ENCODE data around the gene SIPA1.

SIPA1 gene

DNA sequence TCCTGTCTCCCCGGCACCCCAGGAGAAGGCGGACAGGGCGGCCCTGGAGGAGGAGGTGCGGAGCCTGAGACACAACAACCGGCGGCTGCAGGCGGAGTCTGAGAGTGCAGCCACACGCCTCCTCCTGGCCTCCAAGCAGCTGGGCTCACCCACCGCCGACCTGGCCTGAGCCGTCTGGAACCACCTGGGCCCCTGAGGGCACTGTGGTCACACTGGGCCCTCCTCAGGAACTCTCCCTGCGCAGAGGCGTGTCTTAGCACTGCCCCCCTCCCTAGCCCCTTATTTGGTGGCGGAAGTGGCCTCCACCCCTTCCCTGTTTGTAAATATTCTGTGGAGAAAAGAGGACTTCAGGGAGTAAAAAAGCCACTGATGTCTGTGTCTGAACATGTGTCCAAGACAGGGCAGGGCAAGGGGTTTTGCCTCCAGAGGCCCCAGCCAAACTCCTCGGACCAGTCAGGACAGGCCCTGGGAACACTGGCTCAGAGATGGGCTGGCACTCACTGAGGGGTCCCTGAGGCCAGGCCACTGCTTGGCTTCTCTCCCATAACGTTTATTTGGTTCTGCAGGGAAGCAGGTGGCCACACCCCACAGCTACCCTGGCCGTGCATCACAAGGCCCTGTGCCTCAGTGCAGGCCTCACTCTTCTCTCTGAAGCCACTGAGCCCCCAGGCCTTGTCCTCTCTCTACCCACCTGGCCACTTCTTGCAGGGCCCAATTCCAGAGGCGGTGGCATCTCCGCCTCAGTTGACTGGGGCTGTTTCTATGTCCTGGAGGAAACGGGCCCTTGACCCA lies 12.8 kb downstream of the SIPA1 start:
- no peak for DNase-seq (ENCODE audit: low read depth)
- no peak overlapping the region for H3K4me3 ChIP-seq (ENCODE audit: low read depth, low read length)

DNA sequence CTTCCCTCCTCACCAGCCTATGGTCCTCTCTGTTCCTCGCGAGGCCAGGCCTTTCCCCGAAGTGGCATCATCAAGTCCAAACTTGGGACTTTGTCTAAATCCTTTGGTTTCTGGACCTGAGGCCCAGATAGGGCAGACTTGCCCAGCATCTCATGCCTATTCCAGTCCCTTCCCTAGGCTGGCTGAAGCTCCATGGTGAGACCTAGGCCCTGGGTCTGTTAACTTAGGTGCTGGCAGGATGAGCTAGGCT lies 13.4 kb downstream of the SIPA1 start:
- H3K4me3 ChIP-seq (ENCODE audit: low read depth, low read length) = no peak overlapping the region
- no peak for DNase-seq (ENCODE audit: low read depth)
- TF ChIP-seq, protein P1, sequence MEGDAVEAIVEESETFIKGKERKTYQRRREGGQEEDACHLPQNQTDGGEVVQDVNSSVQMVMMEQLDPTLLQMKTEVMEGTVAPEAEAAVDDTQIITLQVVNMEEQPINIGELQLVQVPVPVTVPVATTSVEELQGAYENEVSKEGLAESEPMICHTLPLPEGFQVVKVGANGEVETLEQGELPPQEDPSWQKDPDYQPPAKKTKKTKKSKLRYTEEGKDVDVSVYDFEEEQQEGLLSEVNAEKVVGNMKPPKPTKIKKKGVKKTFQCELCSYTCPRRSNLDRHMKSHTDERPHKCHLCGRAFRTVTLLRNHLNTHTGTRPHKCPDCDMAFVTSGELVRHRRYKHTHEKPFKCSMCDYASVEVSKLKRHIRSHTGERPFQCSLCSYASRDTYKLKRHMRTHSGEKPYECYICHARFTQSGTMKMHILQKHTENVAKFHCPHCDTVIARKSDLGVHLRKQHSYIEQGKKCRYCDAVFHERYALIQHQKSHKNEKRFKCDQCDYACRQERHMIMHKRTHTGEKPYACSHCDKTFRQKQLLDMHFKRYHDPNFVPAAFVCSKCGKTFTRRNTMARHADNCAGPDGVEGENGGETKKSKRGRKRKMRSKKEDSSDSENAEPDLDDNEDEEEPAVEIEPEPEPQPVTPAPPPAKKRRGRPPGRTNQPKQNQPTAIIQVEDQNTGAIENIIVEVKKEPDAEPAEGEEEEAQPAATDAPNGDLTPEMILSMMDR (IDR thresholded peaks at IDR 0.05; ENCODE audit: control insufficient read depth, extremely low read depth, insufficient read depth) = no peak

More for the DNA sequence above, 12.8 kb downstream of the SIPA1 start:
- TF ChIP-seq, protein P1 (IDR thresholded peaks at IDR 0.05; ENCODE audit: control insufficient read depth, extremely low read depth, insufficient read depth) = no peak

DNA sequence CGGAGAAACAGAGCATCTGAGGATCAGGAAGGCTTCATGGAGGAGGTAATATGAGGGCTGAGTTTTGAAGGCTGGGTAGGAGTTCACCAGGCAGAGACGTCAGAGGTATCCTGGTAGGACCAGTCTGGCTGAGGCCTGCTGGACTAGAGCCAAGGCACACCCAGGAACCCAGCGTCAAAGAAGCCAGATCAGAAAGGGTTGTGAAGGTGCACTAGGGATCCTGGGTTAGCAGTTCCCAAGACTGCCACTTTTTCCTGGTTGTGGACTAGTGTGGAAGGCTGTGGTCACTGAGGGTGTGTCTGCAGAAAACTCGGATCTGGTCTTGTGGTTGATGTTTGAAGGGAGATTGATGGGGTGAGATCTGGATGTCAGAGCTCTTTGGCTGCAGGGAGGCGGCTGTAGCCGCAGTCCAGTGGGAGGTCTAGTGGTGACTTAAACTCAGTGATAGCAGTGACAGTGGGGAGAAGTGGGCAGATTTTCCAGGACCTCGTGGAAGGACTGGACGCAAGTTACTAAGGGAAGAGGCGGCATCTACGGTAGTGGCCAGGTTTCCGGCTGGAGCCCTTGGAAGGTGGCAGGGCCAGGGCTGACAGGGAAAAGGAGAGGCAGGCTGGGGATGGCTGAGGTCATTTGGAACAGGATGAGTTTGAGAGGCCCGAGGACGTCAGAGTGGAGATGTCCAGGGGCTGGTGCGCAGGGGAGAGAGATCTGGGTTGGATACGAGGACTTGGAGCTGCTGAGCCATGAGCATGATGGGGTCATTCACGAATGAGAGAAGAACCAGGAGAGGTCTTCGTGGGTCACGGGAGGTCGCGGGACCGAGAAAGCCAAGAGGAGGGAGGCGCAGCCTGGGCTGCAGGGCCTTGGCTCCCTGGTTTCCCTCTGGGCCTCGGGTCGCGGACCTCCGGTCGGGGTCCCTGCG lies 13.9 kb downstream of the SIPA1 start:
- H3K4me3 ChIP-seq (ENCODE audit: low read depth, low read length) = peak overlapping the region; percentile 52
- DNase-seq (ENCODE audit: low read depth) = peak; percentile 83
- TF ChIP-seq, protein P1 (IDR thresholded peaks at IDR 0.05; ENCODE audit: control insufficient read depth, extremely low read depth, insufficient read depth) = no peak

DNA sequence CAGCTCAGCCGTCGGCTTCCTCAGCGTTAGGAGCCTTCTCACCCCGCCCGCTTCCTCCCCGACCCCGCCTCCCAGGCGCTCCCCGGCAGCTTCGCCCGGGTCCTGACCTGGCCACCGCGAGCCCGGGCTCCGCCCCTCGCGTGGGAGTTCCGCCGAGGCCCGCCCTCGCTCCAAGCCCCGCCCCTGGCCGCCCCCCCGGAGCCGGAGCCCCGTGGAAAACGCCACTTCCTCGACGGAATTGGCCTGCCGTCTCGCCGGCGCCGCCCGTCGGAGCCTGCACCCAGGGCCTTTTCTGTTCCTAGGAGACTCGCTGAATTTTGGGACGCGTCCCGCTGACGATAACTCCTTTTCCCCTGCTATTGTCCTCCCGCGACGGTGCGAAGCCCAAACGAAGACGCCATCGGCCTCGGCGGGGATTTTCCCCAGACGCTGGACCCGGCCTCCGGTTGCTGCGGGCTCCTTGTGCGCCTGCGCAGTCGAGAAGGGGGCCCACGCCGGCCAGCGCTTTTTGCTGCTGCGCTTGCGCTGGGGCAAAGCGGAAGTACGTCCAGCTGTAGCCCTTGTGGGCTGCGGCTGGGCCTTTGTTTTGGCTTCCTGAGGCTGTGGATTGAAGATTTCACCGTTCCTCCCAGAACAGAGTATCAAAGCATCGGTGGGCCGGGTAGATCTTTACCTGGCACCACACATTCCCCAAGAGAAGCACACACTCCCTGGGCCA lies 14.8 kb downstream of the SIPA1 start:
- TF ChIP-seq, protein P1 (IDR thresholded peaks at IDR 0.05; ENCODE audit: control insufficient read depth, extremely low read depth, insufficient read depth) = no peak
- peak overlapping the region; percentile 52 for H3K4me3 ChIP-seq (ENCODE audit: low read depth, low read length)
- peak; percentile 51 for DNase-seq (ENCODE audit: low read depth)

DNA sequence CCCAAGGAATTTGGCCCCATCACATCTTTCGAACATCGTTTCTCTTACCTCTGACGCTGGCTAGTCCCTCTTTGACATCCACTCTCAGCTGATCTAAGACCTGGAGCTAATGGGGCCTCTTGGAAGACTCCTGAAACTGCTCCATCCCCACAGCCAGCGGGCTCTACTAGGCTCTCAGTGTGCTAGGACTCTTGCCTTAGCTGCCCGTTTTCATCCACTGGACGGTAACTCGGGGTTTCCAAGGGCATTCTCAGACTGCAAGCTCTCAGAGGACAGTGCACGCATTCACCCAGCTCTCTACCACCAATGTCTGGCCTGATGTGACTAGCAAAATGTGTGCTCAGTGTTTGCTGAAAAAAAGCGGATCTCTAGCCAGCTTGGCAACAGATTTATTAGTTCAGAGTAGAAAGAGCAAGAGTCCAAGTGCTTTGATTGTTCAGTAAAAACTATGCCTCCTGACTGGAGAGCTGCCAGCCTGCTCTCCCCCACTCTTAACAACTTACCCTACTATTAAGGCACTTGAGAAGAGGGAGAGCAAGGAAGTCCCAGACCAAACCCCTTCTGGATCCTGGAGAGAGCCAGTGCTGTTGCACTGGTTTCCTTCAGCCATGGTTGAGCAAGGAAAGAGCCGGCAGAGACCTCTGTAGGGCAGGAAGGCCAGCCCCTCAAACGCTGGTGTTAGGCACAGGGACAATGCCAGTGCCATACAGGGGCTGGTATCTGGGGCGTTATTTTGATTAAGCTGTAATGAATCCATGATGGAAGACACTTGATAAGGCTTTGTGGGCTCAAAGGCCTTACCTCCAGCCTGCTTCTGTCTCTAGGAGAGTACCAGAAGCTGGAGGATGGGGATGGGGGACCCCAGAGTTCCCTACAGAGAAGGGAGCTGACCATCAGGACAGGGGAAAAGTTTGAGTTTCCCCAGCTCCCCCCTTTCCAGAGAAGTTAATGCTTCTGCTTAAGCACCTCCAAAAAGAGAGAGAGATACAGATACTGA lies 15.6 kb downstream of the SIPA1 start:
- TF ChIP-seq, protein P1 (IDR thresholded peaks at IDR 0.05; ENCODE audit: control insufficient read depth, extremely low read depth, insufficient read depth) = no peak
- H3K4me3 ChIP-seq (ENCODE audit: low read depth, low read length) = peak overlapping the region; percentile 52
- peak; percentile 77 for DNase-seq (ENCODE audit: low read depth)
